Activated B cell treated with CpG ODN at 0.5 μM for 24 hours (primary cell): Measurements from ENCODE around the gene USP7. TPM values are rescaled to one million over a fixed set of nuclear protein-coding genes. Genes with fewer than 3 reads are reported as not detected.

Experiments used
- ATAC-seq: fragments of 200-7000 bp; cut with Tn5 transposase; one replicate; pipeline ENCODE4 v1.10.0; 2021; ENCODE audit warnings: low read depth, mild to moderate bottlenecking, moderate library complexity
- CTCF ChIA-PET: fragments of 350-600 bp; sonication (Branson Sonifier 250); formaldehyde crosslinking; loops from one replicate; lab custom pipeline; 2021; ENCODE audit warnings: antibody characterized with exemption; lab: Charles Lee
- POLR2A ChIA-PET: fragments of 350-600 bp; sonication (Branson Sonifier 250); formaldehyde crosslinking; loops from one replicate; lab custom pipeline; 2021; ENCODE audit warnings: antibody characterized with exemption; lab: Charles Lee
- DNase-seq: peaks from one replicate; pipeline ENCODE4 v3.0.0; 2022
- H3K27ac Mint-ChIP-seq: one replicate; pipeline ENCODE4 v1.8.0; 2020; ENCODE audit warnings: mixed read lengths
- H3K27me3 Mint-ChIP-seq: one replicate; pipeline ENCODE4 v1.8.0; 2021; ENCODE audit warnings: mixed read lengths
- H3K36me3 Mint-ChIP-seq: one replicate; pipeline ENCODE4 v1.8.0; 2021; ENCODE audit warnings: low read depth, mixed read lengths
- H3K4me1 Mint-ChIP-seq: one replicate; pipeline ENCODE4 v1.8.0; 2021; ENCODE audit warnings: mixed read lengths
- H3K4me3 Mint-ChIP-seq: one replicate; pipeline ENCODE4 v1.8.0; 2020; ENCODE audit warnings: mild to moderate bottlenecking, mixed read lengths
- H3K9me3 Mint-ChIP-seq: one replicate; pipeline ENCODE4 v1.8.0; 2020; ENCODE audit warnings: mixed read lengths
- CTCF ChIP-seq: fragments of 200-600 bp; IDR thresholded peaks from one replicate; pipeline ENCODE4 v1.8.0; 2022; ENCODE audit warnings: antibody characterized with exemption, mild to moderate bottlenecking
- intact Hi-C: fragments of 100-400 bp; cut with micrococcal nuclease; formaldehyde crosslinking; loops from one replicate; pipeline ENCODE4 v1.15.1; 2024
- total RNA-seq: library from RNA; stranded (reverse); gene quantifications from 2 replicates; pipeline ENCODE4 v1.2.3, GENCODE V29; 2022

USP7 gene
- total RNA-seq, 1 donor from 2014 or later: 193 TPM

GRCh38 chr16:8888951-8889892, 74.5 kb downstream of the USP7 start:
- Mint-ChIP-seq H3K4me3 (no peak overlapping the region), H3K36me3 (peaks cover 44% of the 10 kb centered on the region), H3K27ac (no peak overlapping the region), H3K4me1 (peaks cover 51% of the 10 kb centered on the region), H3K9me3 (no peaks in the 10 kb centered on the region), H3K27me3 (peaks cover 7% of the 10 kb centered on the region)
- ATAC-seq (no peak), DNase-seq (no peak)
- no peak for TF ChIP-seq CTCF
- intact Hi-C loops: no loop called here
- POLR2A ChIA-PET: interaction anchor here (0.6 to 5.0 kb wide), 3 partner anchors 19 to 55 kb away, joined by 3 to 50 read pairs (median 5); partner anchors contain the start of gene CARHSP1
- CTCF ChIA-PET: interaction anchor here (1.0 kb wide), 1 partner anchor 9 kb away, joined by 4 read pairs; no protein-coding TSS in a partner anchor

- H3K27me3 Mint-ChIP-seq: peaks cover 10% of the 10 kb centered on the region
- intact Hi-C loops: no loop called here
- ATAC-seq (no peak), DNase-seq (no peak)
- H3K9me3 Mint-ChIP-seq: no peaks in the 10 kb centered on the region
- ChIA-PET CTCF (no interaction called here), POLR2A (interaction anchor here (1.7 kb wide), 1 partner anchor 19 kb away, joined by 5 read pairs; the partner anchor contains the start of gene CARHSP1)
- H3K4me3 Mint-ChIP-seq: no peak overlapping the region
- no peak overlapping the region for H3K27ac Mint-ChIP-seq
- H3K4me1 Mint-ChIP-seq: peaks cover 45% of the 10 kb centered on the region
- H3K36me3 Mint-ChIP-seq: peaks cover 32% of the 10 kb centered on the region
- TF ChIP-seq CTCF: no peak
These were observed 75.7 kb downstream of the USP7 start for GRCh38 chr16:8887952-8888560.

- DNase-seq: no peak
- Mint-ChIP-seq H3K27ac (no peak overlapping the region), H3K36me3 (peaks cover 25% of the 10 kb centered on the region), H3K9me3 (no peaks in the 10 kb centered on the region), H3K4me3 (no peak overlapping the region), H3K4me1 (peaks cover 39% of the 10 kb centered on the region), H3K27me3 (peaks cover 10% of the 10 kb centered on the region)
- no peak for ATAC-seq
- TF ChIP-seq CTCF: no peak
- CTCF ChIA-PET: no interaction called here
- intact Hi-C loops: no loop called here
- POLR2A ChIA-PET: interaction anchor here (1.7 kb wide), 1 partner anchor 19 kb away, joined by 5 read pairs; the partner anchor contains the start of gene CARHSP1
These were observed 76.3 kb downstream of the USP7 start for GRCh38 chr16:8887431-8887765.

GRCh38 chr16:8886593-8887430, 76.9 kb downstream of the USP7 start:
- Mint-ChIP-seq H3K4me3 (no peak overlapping the region), H3K9me3 (no peaks in the 10 kb centered on the region), H3K36me3 (peaks cover 24% of the 10 kb centered on the region), H3K27me3 (peaks cover 10% of the 10 kb centered on the region), H3K4me1 (peaks cover 33% of the 10 kb centered on the region), H3K27ac (no peak overlapping the region)
- POLR2A ChIA-PET: interaction anchor here (1.7 kb wide), 1 partner anchor 18 kb away, joined by 5 read pairs; the partner anchor contains the start of gene CARHSP1
- no peak for DNase-seq
- CTCF ChIA-PET: no interaction called here
- intact Hi-C loops: no loop called here
- ATAC-seq: no peak
- no peak for TF ChIP-seq CTCF
